Measurements from ENCODE around the gene NAPG.
"Not testable (repeated sequence)": the region's sequence is repeated elsewhere in the genome, so short reads cannot be mapped to it uniquely, and the experiment has no call there.

The NAPG gene

DNA sequence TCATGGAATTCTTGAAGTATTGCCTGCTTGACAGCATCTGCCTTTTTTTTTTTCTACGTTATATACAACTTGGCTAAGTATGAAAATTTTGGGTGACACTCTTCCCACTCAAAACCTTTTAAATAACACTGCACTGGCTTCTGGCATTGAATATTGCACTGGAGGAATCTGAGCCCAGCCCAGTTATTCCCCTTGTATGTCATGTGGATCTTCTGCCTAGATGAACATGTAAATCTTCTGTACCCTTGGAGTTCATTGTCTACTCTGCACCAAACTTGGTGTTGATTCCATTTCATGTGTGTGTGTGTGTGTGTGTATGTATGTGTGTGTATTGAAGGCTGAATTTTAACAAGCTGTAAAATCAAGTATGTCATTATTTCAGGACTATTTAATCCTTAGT, 59.4 kb downstream of the NAPG start:
- no peak for DNase-seq

DNA sequence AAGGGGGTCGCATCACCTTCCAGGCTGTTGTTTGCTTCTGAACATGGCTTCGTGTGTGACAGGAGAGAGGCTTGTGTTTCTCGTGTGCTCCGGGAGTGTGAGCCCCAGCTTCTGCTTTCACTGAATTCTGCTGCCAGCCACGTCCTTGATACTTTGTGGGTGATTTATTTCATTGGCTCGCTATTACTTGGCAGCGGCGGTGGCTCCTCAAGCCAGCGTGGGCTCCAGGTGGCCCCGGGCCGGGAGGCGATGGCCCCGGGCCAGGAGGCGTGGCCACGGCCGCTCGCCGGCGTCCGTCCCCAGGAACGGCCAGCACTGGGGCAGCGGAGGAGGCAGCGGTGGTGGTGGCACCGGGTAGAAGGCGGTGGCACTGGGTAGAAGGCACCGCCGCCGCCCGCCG, 63.1 kb downstream of the NAPG start:
- no peak for DNase-seq

DNA sequence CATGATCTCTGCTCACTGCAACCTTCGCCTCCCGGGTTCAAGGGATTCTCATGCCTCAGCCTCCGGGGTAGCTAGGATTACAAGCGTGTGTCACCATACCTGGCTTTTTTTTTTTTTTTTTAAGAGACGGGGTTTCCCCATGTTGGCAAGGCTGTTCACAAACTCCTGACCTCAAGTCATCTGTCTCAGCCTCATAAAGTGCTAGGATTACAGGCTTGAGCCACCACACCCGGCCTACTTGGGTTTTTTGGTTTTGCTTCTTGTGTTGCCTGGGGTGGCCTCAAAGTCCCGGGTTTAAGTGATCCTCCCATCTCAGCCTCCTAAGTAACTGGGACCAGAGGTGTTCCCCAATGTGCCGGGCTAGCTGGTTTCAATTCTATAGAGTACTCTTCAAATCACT, 64.6 kb downstream of the NAPG start:
- no peak for DNase-seq

DNA sequence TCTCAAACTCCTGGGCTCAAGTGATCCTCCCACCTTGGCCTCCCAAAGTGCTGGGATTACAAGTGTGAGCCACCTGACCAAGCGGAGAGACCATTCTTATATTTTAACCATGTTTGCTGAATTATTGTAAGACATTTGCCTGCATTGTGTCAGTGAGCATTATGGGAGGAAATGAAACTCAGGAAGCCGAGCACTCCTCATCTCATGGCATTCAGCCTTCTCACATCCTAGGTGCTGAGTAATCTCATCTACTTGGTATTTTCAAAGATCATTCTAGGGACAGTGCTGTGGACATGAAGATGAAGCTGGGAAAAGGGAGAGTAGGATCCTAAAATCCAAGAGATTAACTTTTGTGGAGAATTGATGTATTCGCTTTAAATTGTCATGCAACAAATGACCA, 66.1 kb downstream of the NAPG start:
- no peak for DNase-seq

DNA sequence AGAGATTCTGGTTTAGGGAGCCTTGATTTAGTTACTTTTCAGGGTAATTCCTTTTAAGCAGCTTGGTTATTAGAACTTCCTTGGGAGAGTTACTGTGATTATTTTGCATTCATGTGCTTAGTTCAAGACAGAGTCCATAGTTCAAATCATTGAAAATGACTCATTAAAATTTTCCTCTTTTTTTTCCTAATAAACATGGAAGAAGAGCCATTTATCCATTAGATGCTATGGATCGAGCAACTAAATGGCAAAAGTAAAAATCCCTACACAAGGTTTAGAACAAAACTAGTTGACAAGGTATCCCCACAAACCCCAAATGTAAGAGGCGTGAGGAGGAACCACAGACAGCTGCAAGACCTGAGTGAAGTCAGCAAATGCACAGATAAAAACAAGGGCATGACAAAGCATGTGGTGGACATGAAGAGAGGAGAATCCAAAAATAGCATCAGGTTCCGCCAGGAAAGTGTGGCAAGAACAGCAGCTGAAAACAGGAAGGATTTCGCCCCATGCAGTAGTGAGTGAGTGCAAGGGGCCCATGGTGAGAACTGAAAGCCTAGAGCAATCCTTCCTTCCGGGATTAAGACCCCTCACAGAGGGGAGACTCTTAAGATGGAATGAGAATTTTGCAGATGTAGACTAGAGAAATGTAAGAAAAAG, 67.7 kb downstream of the NAPG start:
- peak; percentile 74 for DNase-seq

DNA sequence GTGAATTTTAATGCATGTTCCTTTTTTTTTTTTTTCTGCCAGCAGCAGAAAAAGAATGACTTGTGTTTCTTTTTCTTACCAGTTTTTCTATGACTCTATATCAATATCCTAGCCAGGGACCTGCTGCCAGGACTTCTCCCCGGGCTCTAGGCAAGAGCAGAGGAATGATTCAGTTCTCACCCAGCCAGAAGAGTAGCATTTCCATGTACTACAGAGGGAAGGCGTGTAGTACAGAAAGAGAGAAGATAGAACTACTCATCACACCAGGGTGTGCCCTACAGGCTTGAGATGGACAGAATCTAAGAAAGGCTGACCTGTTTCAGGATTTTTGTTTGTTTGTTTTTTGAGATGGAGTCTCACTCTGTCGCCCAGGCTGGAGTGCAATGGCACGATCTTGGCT, 70.1 kb downstream of the NAPG start:
- DNase-seq = not testable (repeated sequence)

DNA sequence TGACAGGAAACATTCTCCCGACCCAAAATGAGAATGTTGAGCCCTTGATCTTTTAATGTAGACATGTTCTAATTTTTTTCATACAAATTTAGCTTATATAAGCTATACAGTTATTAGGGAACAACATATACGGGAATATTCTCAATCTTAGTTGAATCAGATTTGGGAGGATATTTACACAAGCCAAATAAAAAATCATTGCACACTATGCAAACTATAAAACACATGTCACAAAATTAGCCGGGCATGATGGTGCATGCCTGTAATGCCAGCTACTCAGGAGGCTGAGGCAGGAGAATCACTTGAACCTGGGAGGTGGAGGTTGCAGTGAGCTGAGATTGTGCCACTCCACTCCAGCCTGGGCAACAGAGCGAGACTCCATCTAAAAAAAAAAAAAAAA, 71.9 kb downstream of the NAPG start:
- not testable (repeated sequence) for DNase-seq

DNA sequence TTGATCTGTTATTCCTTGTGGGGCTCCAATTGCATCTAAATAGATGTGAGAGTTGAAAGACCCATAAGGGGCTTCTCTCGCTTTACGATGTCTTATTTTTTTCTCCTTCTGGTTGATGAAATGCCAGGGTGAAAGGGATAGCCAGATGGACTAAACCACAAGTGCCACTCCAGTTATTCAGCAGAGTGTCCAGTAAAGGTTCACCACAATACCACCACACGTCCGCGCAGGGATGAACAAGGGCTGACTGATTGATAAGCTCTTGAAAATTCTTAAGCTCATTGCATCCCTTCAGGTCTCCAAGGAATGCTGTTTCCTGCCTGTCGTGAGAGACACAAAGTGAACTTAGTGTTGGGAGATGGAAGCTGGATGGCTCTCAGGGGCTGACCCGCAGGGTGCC, 74.9 kb downstream of the NAPG start:
- not testable (repeated sequence) for DNase-seq

Measured in OCI-M1 (cell line).